Testis (tissue), 2 donors: Measurements from ENCODE around the gene EOMES.

ENCODE experiments used
- CTCF ChIP-seq, 3 experiments: fragments of 450-650 bp in 2 of 3; fragments of 200-600 bp in 1 of 3; sonication (generic) in 1 of 3; IDR thresholded peaks; one replicate each; pipeline ENCODE4 v1.5.1; 2016 to 2019; ENCODE audit warnings: antibody characterized with exemption in 3 of 3, mild to moderate bottlenecking in 2 of 3, moderate library complexity in 1 of 3
- POLR2A ChIP-seq: fragments of 450-650 bp; IDR thresholded peaks from one replicate; pipeline ENCODE4 v1.6.1; 2017; ENCODE audit warnings: antibody characterized with exemption, mild to moderate bottlenecking, moderate library complexity

- no peak for TF ChIP-seq CTCF (IDR thresholded peaks at IDR 0.05)
- TF ChIP-seq POLR2A: no peak
These were observed 51.0 kb downstream of the EOMES start for GRCh38 chr3:27671101-27671500.
